Smooth muscle cell (in vitro differentiated cells): ENCODE measurements around the gene PREB. TPM values are rescaled to one million over a fixed set of nuclear protein-coding genes. Genes with fewer than 3 reads are reported as not detected.
A peak's percentile ranks its signal among the peaks of the same experiment; 100 is the strongest.

Experiments
- DNase-seq: peaks from one replicate; lab custom pipeline; 2025; ENCODE audit not compliant: unreplicated experiment; lab: John Stamatoyannopoulos, UW
- H2AFZ ChIP-seq: fragments of 200-600 bp; sonication (generic); 2 replicates; pipeline ENCODE4 v1.6.0; 2016; ENCODE audit warnings: antibody characterized with exemption, low read depth, mild to moderate bottlenecking
- H3F3A ChIP-seq: fragments of 200-600 bp; sonication (generic); 2 replicates; pipeline ENCODE4 v1.6.0; 2017; ENCODE audit warnings: antibody characterized with exemption, low read depth
- H3K27ac ChIP-seq: fragments of 200-600 bp; sonication (generic); 2 replicates; pipeline ENCODE4 v1.5.1; 2016; ENCODE audit warnings: low read depth, mild to moderate bottlenecking
- H3K27me3 ChIP-seq: fragments of 200-600 bp; sonication (generic); 2 replicates; pipeline ENCODE4 v1.6.1; 2016; ENCODE audit warnings: low read depth, mild to moderate bottlenecking
- H3K36me3 ChIP-seq: fragments of 200-600 bp; sonication (generic); 2 replicates; pipeline ENCODE4 v1.5.1; 2016; ENCODE audit warnings: low read depth
- H3K4me1 ChIP-seq: fragments of 200-600 bp; sonication (generic); 2 replicates; pipeline ENCODE4 v1.5.1; 2016; ENCODE audit warnings: low read depth
- H3K4me2 ChIP-seq: fragments of 200-600 bp; sonication (generic); 2 replicates; pipeline ENCODE4 v1.6.0; 2016; ENCODE audit warnings: mild to moderate bottlenecking
- H3K4me3 ChIP-seq: fragments of 200-600 bp; sonication (generic); 2 replicates; pipeline ENCODE4 v1.5.1; 2016; ENCODE audit warnings: mild to moderate bottlenecking
- H3K79me2 ChIP-seq: fragments of 200-600 bp; sonication (generic); 2 replicates; pipeline ENCODE4 v1.6.0; 2016; ENCODE audit warnings: low read depth, mild to moderate bottlenecking
- H3K9ac ChIP-seq: fragments of 200-600 bp; sonication (generic); 2 replicates; pipeline ENCODE4 v1.6.0; 2016; ENCODE audit warnings: low read depth
- H3K9me3 ChIP-seq: fragments of 200-600 bp; sonication (generic); replicated peaks from 2 replicates; pipeline ENCODE4 v1.5.1; 2016; ENCODE audit warnings: low read depth
- H4K20me1 ChIP-seq: fragments of 200-600 bp; sonication (generic); 2 replicates; pipeline ENCODE4 v1.6.0; 2016; ENCODE audit warnings: low read depth
- CTCF ChIP-seq: fragments of 200-600 bp; sonication (generic); IDR thresholded peaks from 2 replicates; pipeline ENCODE4 v1.5.1; 2017; ENCODE audit warnings: borderline replicate concordance, mild to moderate bottlenecking, antibody characterized with exemption; ENCODE audit not compliant: insufficient read depth, poor library complexity, severe bottlenecking
- WGBS: methylation state at CpG from one replicate; pipeline ENCODE4 v1.1.7; 2016; ENCODE audit warnings: low lambda C conversion rate; 5-methylcytosine and 5-hydroxymethylcytosine counted together
- polyA plus RNA-seq: library from polyadenylated mRNA; unstranded; fragments of >200 nt; fragmentation: Nextera tagmentation; extraction: Ambion mirVana; gene quantifications from 2 replicates; pipeline ENCODE4 v1.2.1, GENCODE V29; 2016
- total RNA-seq: library from RNA; depleted of rRNA; stranded (reverse); fragments of >200 nt; gene quantifications from 2 replicates; pipeline ENCODE4 v1.2.3, GENCODE V29; 2014

Gene PREB
- total and polyA plus RNA-seq, 2 experiments from 2014 or later = 53.2 to 62.6 TPM

GRCh38 chr2:27175330-27175729 is 40.9 kb upstream of the PREB start:
- no peak for TF ChIP-seq CTCF

DNA sequence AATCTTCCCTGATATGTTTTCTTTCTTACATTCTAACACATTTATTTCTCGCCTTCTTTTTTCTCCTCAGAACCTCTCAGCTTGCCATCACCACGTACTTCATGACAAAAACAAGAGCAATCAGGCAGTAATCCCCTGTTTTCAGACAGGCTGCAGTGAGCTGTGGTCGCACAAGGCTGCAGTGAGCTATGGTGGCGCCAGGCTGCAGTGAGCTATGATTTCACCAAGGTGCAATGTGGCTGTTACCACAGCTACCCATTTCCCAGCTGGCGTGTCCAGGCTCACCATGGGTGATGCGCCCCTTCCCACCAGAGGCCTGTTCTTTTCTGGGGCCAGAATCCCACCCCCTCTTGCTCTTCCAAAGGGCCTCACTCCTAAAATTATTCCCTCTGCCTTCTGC is 40.2 kb upstream of the PREB start:
- no peaks in the 10 kb centered on the region for H4K20me1 ChIP-seq
- no peak for DNase-seq
- no peaks in the 10 kb centered on the region for H3F3A ChIP-seq
- 40% methylated on average over 6 of the region's 6 CpGs for WGBS
- H3K27ac ChIP-seq = peak overlapping the region; percentile 29
- H2AFZ ChIP-seq = peak overlapping the region; percentile 28
- TF ChIP-seq CTCF = no peak
- no peaks in the 10 kb centered on the region for H3K79me2 ChIP-seq
- H3K4me3 ChIP-seq = no peak overlapping the region
- no peak overlapping the region for H3K9ac ChIP-seq
- H3K27me3 ChIP-seq = peaks cover 43% of the 10 kb centered on the region
- H3K4me1 ChIP-seq = peaks cover 5% of the 10 kb centered on the region
- H3K36me3 ChIP-seq = no peaks in the 10 kb centered on the region
- H3K4me2 ChIP-seq = peak overlapping the region; percentile 35
- no peaks in the 10 kb centered on the region for H3K9me3 ChIP-seq

More at GRCh38 chr2:27175330-27175729, 40.9 kb upstream of the PREB start:
- Histone ChIP-seq H3K36me3 (no peaks in the 10 kb centered on the region), H3K9ac (no peak overlapping the region), H3K4me1 (peaks cover 5% of the 10 kb centered on the region), H3F3A (no peaks in the 10 kb centered on the region), H3K27ac (no peak overlapping the region), H3K9me3 (no peaks in the 10 kb centered on the region), H4K20me1 (no peaks in the 10 kb centered on the region), H3K27me3 (peaks cover 39% of the 10 kb centered on the region), H3K79me2 (no peaks in the 10 kb centered on the region), H3K4me3 (no peak overlapping the region), H2AFZ (no peak overlapping the region), H3K4me2 (no peak overlapping the region)
- no peak for DNase-seq
- WGBS = 79% methylated on average over 8 of the region's 8 CpGs

DNA sequence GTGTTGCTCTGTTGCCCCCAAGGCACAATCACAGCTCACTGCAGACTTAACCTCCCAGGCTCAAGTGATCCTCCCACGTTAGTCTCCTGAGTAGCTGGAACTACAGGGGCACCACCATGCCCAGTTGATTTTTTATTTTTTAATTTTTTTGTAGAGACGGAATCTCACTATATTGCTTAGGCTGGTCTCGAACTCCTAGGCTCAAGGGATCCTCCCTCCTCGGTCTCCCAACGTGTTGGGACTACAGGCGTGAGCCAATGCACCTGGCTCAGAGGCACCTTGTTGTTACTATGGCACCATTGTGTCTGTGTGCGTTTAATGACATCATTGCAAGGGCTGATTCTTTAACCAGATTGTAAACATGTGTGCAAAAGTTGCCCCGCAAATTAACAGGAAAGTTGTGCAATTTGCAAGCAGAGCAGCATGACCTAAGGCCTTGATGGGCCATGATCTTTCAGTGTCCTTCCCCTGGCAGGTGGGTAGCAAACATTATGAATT is 37.0 kb upstream of the PREB start:
- Histone ChIP-seq H3K36me3 (no peaks in the 10 kb centered on the region), H2AFZ (no peak overlapping the region), H4K20me1 (no peaks in the 10 kb centered on the region), H3K27me3 (peaks cover 33% of the 10 kb centered on the region), H3K4me1 (peaks cover 5% of the 10 kb centered on the region), H3K4me2 (no peak overlapping the region), H3F3A (no peaks in the 10 kb centered on the region), H3K9ac (no peak overlapping the region), H3K79me2 (no peaks in the 10 kb centered on the region), H3K27ac (no peak overlapping the region), H3K9me3 (no peaks in the 10 kb centered on the region), H3K4me3 (no peak overlapping the region)
- 86% methylated on average over 8 of the region's 8 CpGs for WGBS
- no peak for TF ChIP-seq CTCF
- DNase-seq = no peak
